ENCODE measurements around the gene STX12. TPM values are rescaled to one million over a fixed set of nuclear protein-coding genes. Genes with fewer than 3 reads are reported as not detected.
"Not testable (repeated sequence)": the region's sequence is repeated elsewhere in the genome, so short reads cannot be mapped to it uniquely, and the experiment has no call there.

STX12 gene
- total RNA-seq, 1 donor from 2014 or later, result 26.5 TPM

GRCh38 chr1:27787895-27788294, 14.9 kb downstream of the STX12 start:
- peak overlapping the region; percentile 32 for H3K27ac Mint-ChIP-seq (ENCODE audit: unreplicated experiment)
- no peaks in the 10 kb centered on the region for H3K27me3 Mint-ChIP-seq (ENCODE audit: low read depth)
- no peaks in the 10 kb centered on the region for H3K4me1 Mint-ChIP-seq
- no peaks in the 10 kb centered on the region for H3K9me3 Mint-ChIP-seq
- no peak for DNase-seq (ENCODE audit: low read depth, low spot score)
- peaks cover 7% of the 10 kb centered on the region for H3K36me3 Mint-ChIP-seq (ENCODE audit: low read depth)
- no peak overlapping the region for H3K4me3 Mint-ChIP-seq
- TF ChIP-seq CTCF (conservative IDR thresholded peaks at IDR 0.05), result no peak

- no peak for TF ChIP-seq CTCF (conservative IDR thresholded peaks at IDR 0.05)
- H3K4me1 Mint-ChIP-seq, result no peaks in the 10 kb centered on the region
- no peak for DNase-seq (ENCODE audit: low read depth, low spot score)
- H3K4me3 Mint-ChIP-seq, result no peak overlapping the region
- H3K27ac Mint-ChIP-seq (ENCODE audit: unreplicated experiment), result no peak overlapping the region
- H3K27me3 Mint-ChIP-seq (ENCODE audit: low read depth), result no peaks in the 10 kb centered on the region
- no peaks in the 10 kb centered on the region for H3K9me3 Mint-ChIP-seq
- H3K36me3 Mint-ChIP-seq (ENCODE audit: low read depth), result peaks cover 7% of the 10 kb centered on the region
These were observed 16.6 kb downstream of the STX12 start for GRCh38 chr1:27789540-27790041.

GRCh38 chr1:27790270-27790669, 17.3 kb downstream of the STX12 start:
- H3K9me3 Mint-ChIP-seq; H3K4me3 Mint-ChIP-seq; DNase-seq (ENCODE audit: low read depth, low spot score); H3K4me1 Mint-ChIP-seq; H3K27me3 Mint-ChIP-seq (ENCODE audit: low read depth); H3K27ac Mint-ChIP-seq (ENCODE audit: unreplicated experiment); H3K36me3 Mint-ChIP-seq (ENCODE audit: low read depth): not testable (repeated sequence)

- Mint-ChIP-seq H3K9me3 (no peaks in the 10 kb centered on the region), H3K27ac (ENCODE audit: unreplicated experiment) (no peak overlapping the region), H3K36me3 (ENCODE audit: low read depth) (peaks cover 9% of the 10 kb centered on the region), H3K4me1 (no peaks in the 10 kb centered on the region), H3K27me3 (ENCODE audit: low read depth) (no peaks in the 10 kb centered on the region), H3K4me3 (no peak overlapping the region)
- no peak for DNase-seq (ENCODE audit: low read depth, low spot score)
- TF ChIP-seq CTCF (conservative IDR thresholded peaks at IDR 0.05), result no peak
These were observed 22.6 kb downstream of the STX12 start for GRCh38 chr1:27795601-27796000.

- no peaks in the 10 kb centered on the region for H3K4me1 Mint-ChIP-seq
These were observed 31.8 kb downstream of the STX12 start for GRCh38 chr1:27804791-27805190.

GRCh38 chr1:27806758-27807157, 33.7 kb downstream of the STX12 start:
- Mint-ChIP-seq H3K4me3 (no peak overlapping the region), H3K4me1 (no peaks in the 10 kb centered on the region), H3K27me3 (ENCODE audit: low read depth) (no peaks in the 10 kb centered on the region), H3K36me3 (ENCODE audit: low read depth) (peaks cover 6% of the 10 kb centered on the region), H3K27ac (ENCODE audit: unreplicated experiment) (no peak overlapping the region), H3K9me3 (no peaks in the 10 kb centered on the region)
- DNase-seq (ENCODE audit: low read depth, low spot score), result no peak
- no peak for TF ChIP-seq CTCF (conservative IDR thresholded peaks at IDR 0.05)

More at GRCh38 chr1:27804791-27805190, 31.8 kb downstream of the STX12 start:
- H3K4me3 Mint-ChIP-seq, result no peak overlapping the region
- no peaks in the 10 kb centered on the region for H3K27me3 Mint-ChIP-seq (ENCODE audit: low read depth)
- peaks cover 6% of the 10 kb centered on the region for H3K36me3 Mint-ChIP-seq (ENCODE audit: low read depth)
- peak overlapping the region; percentile 60 for H3K27ac Mint-ChIP-seq (ENCODE audit: unreplicated experiment)
- H3K9me3 Mint-ChIP-seq, result no peaks in the 10 kb centered on the region
- DNase-seq (ENCODE audit: low read depth, low spot score), result no peak
- no peak for TF ChIP-seq CTCF (conservative IDR thresholded peaks at IDR 0.05)
